HuH-7.5 (cell line): ENCODE measurements around the gene ATF1.

Experiments used
- DNase-seq: peaks from one replicate; pipeline ENCODE4 v3.0.0; 2011; ENCODE audit warnings: low spot score

ATF1 gene

GRCh38 chr12:50763639-50764285 is at the start of gene ATF1:
TSS of gene ATF1 (plus strand) at chr12:50764101. CDS start at chr12:50780146, 16,045 bp downstream.
- DNase-seq = peak; percentile 91

GRCh38 chr12:50715174-50715573 is 48.7 kb upstream of the ATF1 start:
- DNase-seq = no peak

- DNase-seq = no peak
These were observed 45.1 kb upstream of the ATF1 start for GRCh38 chr12:50718760-50719159.

DNA sequence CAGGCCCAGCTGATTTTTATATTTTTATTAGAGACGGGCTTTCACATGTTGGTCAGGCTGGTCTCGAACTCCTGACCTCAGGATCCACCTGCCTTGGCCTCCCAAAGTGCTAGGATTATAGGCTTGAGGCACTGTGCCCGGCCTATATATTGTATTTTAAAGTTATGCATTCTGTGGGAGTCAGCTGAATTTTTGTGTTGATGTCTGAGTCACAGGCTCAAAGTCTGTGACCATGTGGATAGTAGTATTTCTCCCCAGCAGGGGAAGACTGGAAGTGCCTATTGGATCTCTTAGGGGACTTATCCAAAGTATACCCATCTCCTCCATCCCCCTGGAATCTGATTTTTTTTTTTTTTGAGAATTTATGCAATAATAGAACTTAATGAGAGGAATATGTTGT is 43.8 kb upstream of the ATF1 start:
- DNase-seq = no peak

DNA sequence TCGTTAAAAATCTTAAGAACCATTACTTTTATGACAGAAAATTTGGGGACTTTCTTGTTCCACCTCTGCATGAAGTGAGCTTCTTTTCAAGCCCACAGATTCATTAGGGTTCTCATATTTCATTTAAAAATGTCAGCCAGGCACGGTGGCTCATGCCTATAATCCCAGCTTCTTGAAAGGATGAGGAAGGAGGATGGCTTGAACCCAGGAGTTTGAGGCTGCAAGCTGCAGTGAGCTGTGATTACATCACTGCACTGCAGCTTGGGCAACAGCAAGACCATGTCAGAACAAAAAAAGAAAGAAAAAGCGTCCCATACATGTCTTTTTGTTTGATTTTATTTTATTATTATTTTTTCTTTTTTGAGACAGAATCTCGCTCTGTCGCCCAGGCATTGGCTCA is 43.4 kb upstream of the ATF1 start:
- no peak for DNase-seq

GRCh38 chr12:50723865-50724264 is 40.0 kb upstream of the ATF1 start:
- DNase-seq = no peak

- DNase-seq = no peak
These were observed 38.6 kb upstream of the ATF1 start for GRCh38 chr12:50725011-50725942.

- DNase-seq = no peak
These were observed 36.4 kb upstream of the ATF1 start for GRCh38 chr12:50727466-50727865.

GRCh38 chr12:50728417-50728816 is 35.5 kb upstream of the ATF1 start:
- DNase-seq = no peak

DNA sequence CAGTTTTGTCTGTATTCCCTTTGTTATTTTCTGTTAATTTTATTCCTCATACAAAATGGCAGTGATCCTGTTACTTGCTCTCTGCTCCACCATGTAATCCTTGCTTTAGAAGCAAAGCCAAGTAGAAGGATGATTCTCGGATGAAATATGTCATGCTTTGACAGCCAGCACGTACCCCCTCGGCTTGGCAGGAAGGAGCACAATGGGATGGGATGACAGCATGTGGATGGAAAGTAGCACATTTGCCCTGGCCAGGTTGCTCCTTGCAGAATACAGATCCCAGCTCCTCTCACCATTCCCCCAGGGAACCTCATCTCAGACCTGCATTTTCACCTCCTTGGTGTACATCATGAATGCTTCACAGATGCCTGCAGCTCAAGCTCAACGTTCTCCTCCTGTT is 35.1 kb upstream of the ATF1 start:
- DNase-seq = no peak

GRCh38 chr12:50732591-50732990 is 31.3 kb upstream of the ATF1 start:
- DNase-seq = no peak

DNA sequence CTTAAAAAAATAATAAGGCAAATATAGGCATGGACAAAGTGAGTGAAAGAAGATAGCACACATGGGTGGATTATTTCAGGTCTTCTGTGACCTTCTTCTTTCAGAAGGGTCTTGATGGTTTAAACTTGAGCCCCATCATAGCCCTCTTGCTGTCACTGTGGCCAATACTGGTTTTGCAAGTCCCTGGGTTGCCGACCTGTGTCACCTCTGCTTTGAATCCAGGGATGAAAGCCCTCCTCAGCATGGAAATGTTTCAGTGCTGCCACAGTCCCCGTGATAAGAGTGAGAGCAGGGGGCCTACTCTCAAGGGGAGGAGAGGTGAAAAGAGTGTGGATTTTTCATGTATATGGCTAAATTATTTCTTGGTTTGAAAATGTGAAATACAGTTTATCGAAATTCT is 30.2 kb upstream of the ATF1 start:
- no peak for DNase-seq

DNA sequence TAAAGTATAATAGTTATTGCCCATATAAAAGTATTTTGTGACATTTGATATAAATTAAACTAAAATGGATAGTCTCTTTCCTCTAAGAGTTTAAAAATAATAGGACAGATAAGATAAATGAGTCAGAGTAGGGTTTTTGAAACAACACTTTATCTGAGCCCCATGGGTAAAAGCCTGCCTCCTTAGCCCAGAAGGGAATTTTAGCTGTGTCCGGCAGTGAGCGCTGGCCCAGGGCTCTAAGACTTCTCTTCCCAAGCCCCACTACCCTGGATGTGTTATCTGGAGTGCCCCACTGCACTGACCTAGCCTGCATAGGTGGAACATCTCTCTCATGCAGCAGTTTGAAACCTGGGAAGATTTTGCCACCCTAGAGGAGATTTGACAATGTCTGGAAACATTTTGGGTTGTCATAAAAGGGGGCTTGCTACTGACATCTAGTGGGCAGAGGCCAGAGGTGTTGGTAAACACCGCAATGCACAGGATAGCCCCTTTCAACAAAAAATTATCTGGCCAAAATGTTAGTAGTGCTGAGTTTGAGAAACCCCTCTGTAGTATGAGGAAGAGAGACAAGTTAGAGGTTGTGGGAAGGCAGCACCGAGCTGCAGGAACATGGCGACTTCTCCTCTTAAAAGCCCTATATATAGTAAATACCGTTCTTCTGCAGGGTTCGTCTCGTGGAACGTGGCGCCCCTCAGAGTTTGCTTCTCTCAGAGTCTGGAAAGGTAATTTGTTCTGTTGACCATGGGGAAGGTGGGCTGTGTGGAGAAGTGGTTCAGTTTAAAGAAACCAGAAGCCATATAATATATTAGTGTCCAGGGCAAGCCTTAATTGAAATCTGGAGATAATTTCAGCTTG is 29.3 kb upstream of the ATF1 start:
- DNase-seq = peak; percentile 25

DNA sequence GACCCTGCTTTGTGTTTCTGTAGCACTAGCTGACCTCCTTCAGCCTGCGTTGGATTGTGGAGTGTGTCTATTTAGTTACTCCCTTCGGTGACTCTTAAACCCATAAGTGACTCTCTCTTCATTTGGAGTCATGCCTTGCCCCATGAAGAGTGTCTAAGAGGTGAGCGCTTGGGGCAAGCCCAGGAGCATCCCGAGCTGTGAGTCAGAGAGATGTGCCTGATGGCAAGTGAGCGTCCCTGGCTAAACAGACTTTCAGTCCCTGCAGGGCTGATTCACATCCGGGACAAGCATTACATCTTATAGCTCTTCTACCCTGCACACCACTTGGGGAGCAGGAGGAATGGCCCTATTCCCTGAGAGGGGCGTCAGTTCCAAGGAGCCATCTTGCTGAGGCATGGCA is 24.3 kb upstream of the ATF1 start:
- no peak for DNase-seq

GRCh38 chr12:50740307-50740706 is 23.6 kb upstream of the ATF1 start:
- DNase-seq = no peak

GRCh38 chr12:50742776-50743175 is 21.1 kb upstream of the ATF1 start:
- no peak for DNase-seq

- no peak for DNase-seq
These were observed 18.0 kb upstream of the ATF1 start for GRCh38 chr12:50745861-50746260.

DNA sequence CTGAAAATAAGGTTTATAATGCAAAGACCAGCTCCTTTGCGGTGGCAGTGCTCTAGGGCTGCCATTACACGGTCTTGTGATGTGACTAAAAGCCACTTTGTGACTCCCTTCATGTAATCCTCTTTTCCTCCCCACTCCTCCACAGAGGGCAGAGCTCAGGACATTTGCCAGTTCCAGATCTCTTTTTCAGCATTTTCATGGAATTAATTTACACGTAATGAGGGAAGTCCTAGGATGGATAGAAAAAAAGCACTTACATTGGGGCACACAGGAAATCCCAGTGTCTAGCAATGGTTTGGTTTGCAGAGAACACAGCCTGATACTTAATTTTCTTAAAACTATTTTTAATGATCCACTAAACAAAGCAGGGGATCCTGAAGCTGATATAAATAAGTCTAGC is 17.5 kb upstream of the ATF1 start:
- no peak for DNase-seq

GRCh38 chr12:50747817-50748216 is 16.1 kb upstream of the ATF1 start:
- DNase-seq = no peak

- no peak for DNase-seq
These were observed 14.4 kb upstream of the ATF1 start for GRCh38 chr12:50749459-50749882.

GRCh38 chr12:50750366-50750765 is 13.5 kb upstream of the ATF1 start:
- DNase-seq = no peak

GRCh38 chr12:50751948-50752721 is 11.8 kb upstream of the ATF1 start:
- no peak for DNase-seq
